Keratinocyte (primary cell): Measurements from ENCODE around the gene STAC.

Experiments used
- EZH2 ChIP-seq: IDR thresholded peaks from one replicate; pipeline ENCODE4 v1.6.1; 2012; ENCODE audit warnings: inconsistent platforms, mild to moderate bottlenecking, low read length, moderate library complexity
- TF ChIP-seq, protein P1 (sequence below), 3 experiments: IDR thresholded peaks in 1 of 3; conservative IDR thresholded peaks in 1 of 3; optimal IDR thresholded peaks in 1 of 3; 2 replicates in 2 of 3; 3 replicates in 1 of 3; pipeline versions ENCODE3 to v1.5.1; 2011; ENCODE audit warnings: low read length in 3 of 3, mild to moderate bottlenecking in 3 of 3, moderate library complexity in 2 of 3, control low read depth in 1 of 3, inconsistent platforms in 1 of 3; ENCODE audit not compliant: insufficient read depth in 2 of 3; ENCODE audit errors: extremely low read depth in 1 of 3

DNA sequence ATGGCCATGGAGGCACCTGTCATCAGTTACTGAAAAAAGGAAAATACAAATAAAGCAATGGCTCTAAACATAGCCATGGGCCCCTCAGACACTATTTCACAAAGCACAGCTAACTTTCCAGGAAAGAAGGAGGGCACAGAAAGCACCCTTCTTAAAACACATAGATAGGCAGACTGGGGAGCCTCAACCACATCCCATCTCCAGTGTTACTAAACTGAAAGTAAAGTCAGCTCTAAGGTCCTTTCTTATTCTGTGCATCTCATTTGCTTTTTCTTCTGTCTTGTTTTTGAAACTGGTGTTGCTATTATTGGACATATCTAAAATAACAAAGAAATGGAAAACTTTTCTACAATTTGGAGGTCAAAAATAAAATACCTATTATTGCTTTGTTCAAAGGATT lies 48.2 kb upstream of the STAC start:
- TF ChIP-seq, protein P1, sequence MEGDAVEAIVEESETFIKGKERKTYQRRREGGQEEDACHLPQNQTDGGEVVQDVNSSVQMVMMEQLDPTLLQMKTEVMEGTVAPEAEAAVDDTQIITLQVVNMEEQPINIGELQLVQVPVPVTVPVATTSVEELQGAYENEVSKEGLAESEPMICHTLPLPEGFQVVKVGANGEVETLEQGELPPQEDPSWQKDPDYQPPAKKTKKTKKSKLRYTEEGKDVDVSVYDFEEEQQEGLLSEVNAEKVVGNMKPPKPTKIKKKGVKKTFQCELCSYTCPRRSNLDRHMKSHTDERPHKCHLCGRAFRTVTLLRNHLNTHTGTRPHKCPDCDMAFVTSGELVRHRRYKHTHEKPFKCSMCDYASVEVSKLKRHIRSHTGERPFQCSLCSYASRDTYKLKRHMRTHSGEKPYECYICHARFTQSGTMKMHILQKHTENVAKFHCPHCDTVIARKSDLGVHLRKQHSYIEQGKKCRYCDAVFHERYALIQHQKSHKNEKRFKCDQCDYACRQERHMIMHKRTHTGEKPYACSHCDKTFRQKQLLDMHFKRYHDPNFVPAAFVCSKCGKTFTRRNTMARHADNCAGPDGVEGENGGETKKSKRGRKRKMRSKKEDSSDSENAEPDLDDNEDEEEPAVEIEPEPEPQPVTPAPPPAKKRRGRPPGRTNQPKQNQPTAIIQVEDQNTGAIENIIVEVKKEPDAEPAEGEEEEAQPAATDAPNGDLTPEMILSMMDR (optimal IDR thresholded peaks at IDR 0.05 in 1 of 3, IDR thresholded peaks at IDR 0.05 in 1 of 3, conservative IDR thresholded peaks at IDR 0.05 in 1 of 3; ENCODE audit: extremely low read depth in 1 of 3, insufficient read depth in 2 of 3, low read length in 3 of 3), result no peak
- TF ChIP-seq EZH2, result no peak
